GM19035 (cell line): ENCODE data around the gene CDH11.

ENCODE experiments used
- ATAC-seq: cut with Tn5 transposase; IDR thresholded peaks from one replicate; pipeline ENCODE4 v1.9.1; 2021; ENCODE audit not compliant: unreplicated experiment

The CDH11 gene, protein sequence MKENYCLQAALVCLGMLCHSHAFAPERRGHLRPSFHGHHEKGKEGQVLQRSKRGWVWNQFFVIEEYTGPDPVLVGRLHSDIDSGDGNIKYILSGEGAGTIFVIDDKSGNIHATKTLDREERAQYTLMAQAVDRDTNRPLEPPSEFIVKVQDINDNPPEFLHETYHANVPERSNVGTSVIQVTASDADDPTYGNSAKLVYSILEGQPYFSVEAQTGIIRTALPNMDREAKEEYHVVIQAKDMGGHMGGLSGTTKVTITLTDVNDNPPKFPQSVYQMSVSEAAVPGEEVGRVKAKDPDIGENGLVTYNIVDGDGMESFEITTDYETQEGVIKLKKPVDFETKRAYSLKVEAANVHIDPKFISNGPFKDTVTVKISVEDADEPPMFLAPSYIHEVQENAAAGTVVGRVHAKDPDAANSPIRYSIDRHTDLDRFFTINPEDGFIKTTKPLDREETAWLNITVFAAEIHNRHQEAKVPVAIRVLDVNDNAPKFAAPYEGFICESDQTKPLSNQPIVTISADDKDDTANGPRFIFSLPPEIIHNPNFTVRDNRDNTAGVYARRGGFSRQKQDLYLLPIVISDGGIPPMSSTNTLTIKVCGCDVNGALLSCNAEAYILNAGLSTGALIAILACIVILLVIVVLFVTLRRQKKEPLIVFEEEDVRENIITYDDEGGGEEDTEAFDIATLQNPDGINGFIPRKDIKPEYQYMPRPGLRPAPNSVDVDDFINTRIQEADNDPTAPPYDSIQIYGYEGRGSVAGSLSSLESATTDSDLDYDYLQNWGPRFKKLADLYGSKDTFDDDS

DNA sequence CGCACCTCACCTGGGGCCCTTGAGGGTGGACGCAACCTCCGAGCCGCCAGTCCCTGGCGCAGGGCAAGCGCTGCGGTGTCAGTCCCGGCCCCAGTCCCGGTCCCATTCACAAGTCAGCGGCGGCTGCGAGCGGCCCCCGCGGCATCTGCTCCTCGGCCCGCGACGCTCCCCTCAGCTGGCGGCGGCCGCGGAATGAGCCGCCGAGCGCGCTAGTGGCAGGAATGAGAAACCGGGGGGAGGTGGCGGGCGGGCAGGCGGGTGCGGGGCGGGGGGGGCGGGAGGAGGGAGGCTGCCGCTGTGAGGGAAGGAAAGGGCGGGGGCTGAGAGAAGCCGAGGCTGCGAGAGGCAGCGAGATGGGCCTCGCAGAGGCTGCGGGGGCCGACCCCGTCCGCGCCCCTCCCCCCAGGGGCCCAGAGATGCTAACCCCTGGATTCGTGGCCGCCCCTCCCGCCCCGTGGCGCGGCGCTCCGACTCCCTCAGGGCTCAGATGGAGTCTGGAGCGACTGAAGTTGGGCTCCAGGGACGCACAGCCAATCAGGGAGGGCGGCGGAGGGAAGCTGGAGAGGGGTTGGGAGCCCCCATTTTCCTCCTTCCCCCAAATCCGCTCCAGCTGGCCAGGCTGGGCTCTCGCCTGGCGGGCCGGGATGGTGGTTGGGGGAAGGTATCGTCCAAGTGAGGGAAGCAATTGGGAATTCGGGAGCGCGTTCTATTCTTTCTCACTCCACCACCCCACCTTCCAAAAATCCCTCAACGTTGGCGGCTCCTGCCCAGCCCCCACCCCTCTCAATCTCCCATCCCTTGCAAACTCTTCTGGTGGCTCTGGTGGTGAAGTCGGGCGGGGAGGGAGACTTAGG lies at the start of gene CDH11:
Gene CDH11, minus strand, starts transcription at position 194 of the 854 bp plus-strand sequence. CDS start 117,194 bp downstream, outside the sequence.
- no peak for ATAC-seq

- ATAC-seq: no peak
Measured at GRCh38 chr16:65154321-65154720, 32.5 kb upstream of the CDH11 start.

- no peak for ATAC-seq
Measured at GRCh38 chr16:65153365-65154105, 31.7 kb upstream of the CDH11 start.

- no peak for ATAC-seq
Measured at GRCh38 chr16:65148804-65149203, 26.9 kb upstream of the CDH11 start.

- ATAC-seq: no peak
Measured at GRCh38 chr16:65142276-65142675, 20.4 kb upstream of the CDH11 start.

GRCh38 chr16:65136681-65137080 lies 14.8 kb upstream of the CDH11 start:
- ATAC-seq: no peak

DNA sequence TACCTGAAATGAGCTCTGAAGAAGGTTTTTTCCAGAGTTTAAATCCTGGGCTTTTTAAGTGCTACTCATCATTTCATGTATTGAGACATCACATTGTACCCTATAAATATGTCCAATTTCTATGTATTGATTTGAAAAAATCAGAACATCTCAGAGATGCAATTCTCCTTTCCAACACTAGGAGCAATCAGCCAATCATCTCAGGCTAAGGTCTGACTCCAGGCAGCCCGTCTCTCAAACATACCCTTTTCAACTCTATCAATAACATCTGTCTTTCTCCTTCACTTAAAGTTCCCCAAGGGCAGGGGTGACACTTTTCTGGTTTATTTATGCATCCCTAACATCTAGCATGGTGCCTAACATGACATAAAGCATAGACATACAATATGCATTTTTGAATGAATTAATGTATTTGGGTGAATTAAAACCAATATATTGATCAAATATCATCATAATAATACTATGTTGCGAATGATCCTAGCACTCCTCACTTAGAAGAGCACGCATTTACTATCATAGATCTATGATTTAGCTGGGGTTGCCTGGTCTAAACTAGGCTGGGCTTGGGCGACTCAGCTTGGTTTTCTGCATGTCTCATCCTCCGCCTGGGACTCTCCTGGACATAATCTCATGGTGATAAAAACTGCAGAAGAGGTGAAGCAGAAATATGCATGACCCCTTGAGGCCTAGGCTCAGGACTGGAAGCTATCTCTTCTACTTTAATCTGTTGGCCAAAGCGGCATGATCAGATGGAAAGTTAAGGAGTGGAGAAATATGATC lies 5.2 kb upstream of the CDH11 start:
- ATAC-seq: no peak

DNA sequence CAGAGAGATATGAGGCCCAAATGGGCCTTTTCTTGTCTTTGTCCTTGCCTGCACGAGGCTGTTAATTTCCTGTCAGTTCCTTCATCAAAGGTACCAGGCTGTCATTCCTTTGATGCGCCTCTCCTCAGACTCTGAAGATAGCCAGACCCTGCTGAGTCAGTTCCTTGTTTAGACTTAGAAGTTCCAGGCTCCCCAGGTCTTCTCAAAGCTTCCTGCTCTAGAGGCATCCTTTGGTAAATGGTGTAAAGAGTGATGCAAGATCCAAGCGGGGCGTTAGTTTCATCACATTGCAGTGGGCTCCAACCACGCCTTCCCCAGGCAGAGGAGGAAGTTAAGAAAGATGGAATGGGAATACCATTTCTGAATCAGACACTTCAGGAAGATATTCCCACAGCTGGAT lies 4.0 kb upstream of the CDH11 start:
- ATAC-seq: no peak

- ATAC-seq: no peak
Measured at GRCh38 chr16:65125322-65125721, 3.5 kb upstream of the CDH11 start.

- ATAC-seq: no peak
Measured at GRCh38 chr16:65124596-65124995, 2.7 kb upstream of the CDH11 start.

- no peak for ATAC-seq
Measured at GRCh38 chr16:65124212-65124548, 2.3 kb upstream of the CDH11 start.

- ATAC-seq: no peak
Measured at GRCh38 chr16:65123396-65124211, 1.7 kb upstream of the CDH11 start.

DNA sequence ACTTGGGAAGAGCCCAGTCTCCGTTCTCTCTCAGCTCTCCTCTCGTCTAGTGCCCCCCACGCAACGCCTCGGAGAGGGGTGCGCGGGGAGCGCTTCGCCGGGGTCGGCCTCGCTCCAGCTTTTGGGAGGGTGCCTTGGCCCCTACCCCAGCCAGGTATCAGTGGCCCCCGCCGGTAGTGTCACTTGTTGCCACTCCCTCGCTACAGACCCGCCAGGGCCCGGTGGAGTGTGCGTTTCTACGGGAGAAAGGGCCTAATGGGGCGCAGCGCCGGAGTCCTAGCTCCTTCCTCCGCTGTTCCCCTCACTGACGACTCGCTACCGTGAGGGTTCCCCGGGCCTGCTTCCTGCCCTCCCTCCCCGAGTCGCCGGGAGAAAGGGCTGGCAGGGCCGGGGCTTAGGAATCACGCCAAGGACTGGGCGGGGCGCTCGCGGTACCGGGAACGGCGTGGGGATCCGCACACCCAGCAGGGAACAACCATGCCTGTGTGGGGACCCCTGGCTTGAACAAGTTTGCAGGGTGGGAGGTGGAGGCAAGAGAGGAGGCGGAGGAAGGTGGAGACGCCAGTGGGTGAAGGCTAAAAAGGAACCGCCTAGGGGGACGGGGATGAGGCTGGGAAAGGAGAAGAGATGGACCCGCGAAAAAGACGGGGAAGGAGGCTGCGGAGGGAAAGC lies 997 bp upstream of the CDH11 start:
- ATAC-seq: no peak

- ATAC-seq: no peak
Measured at GRCh38 chr16:65120831-65121721, 787 bp downstream of the CDH11 start.

- no peak for ATAC-seq
Measured at GRCh38 chr16:65120461-65120830, 1.4 kb downstream of the CDH11 start.

DNA sequence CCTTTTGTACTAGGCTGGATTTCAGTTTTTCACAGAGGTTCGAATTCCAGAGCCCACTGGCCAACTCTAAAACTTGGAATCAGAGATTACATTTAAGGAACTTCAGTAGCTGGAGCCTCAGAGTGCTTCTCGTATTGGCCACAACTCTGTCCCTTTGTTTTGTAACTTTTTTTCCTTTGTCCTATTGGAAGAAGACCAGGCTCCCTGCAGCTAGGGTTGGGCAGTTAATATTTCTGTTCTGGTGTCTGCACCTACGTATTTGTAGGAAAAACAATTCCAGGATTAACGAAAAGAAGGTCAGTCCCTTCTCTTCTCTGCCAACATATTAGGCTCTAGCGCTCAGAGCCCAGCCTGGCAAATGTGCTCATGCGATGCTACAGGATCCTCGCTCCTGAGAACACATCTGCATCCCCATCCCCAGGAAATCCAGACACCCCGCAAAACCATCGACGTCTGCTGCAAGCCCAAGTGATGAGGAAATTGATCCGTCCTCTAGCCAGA lies 1.9 kb downstream of the CDH11 start:
- no peak for ATAC-seq

- no peak for ATAC-seq
Measured at GRCh38 chr16:65119435-65119834, 2.4 kb downstream of the CDH11 start.
